Endothelial cell of umbilical vein (primary cell): ENCODE data around the gene NHLH2.

Experiments used
- EZH2 ChIP-seq: IDR thresholded peaks from 2 replicates; pipeline ENCODE4 v1.6.1; 2012; ENCODE audit warnings: borderline replicate concordance, low read depth, mild to moderate bottlenecking, moderate library complexity, low read length, inconsistent platforms; ENCODE audit not compliant: severe bottlenecking
- FOS ChIP-seq: IDR thresholded peaks from 2 replicates; pipeline ENCODE4 v1.6.1; 2011; ENCODE audit warnings: mild to moderate bottlenecking, low read length, moderate library complexity, borderline replicate concordance; ENCODE audit not compliant: insufficient read depth
- POLR2A ChIP-seq: IDR thresholded peaks from 2 replicates; pipeline ENCODE4 v1.6.1; 2012; ENCODE audit warnings: low read depth, mild to moderate bottlenecking, control low read depth, low read length
- TF ChIP-seq, protein P1 (sequence below), 2 donors: IDR thresholded peaks; 1 replicate in 1 of 2; 2 replicates in 1 of 2; pipeline ENCODE4 v1.5.1; 2011; ENCODE audit warnings: low read length in 2 of 2, mild to moderate bottlenecking in 2 of 2, moderate library complexity in 2 of 2, control low read depth in 1 of 2, inconsistent platforms in 1 of 2, low read depth in 1 of 2; ENCODE audit not compliant: insufficient read depth in 1 of 2; ENCODE audit errors: extremely low read depth in 1 of 2

DNA sequence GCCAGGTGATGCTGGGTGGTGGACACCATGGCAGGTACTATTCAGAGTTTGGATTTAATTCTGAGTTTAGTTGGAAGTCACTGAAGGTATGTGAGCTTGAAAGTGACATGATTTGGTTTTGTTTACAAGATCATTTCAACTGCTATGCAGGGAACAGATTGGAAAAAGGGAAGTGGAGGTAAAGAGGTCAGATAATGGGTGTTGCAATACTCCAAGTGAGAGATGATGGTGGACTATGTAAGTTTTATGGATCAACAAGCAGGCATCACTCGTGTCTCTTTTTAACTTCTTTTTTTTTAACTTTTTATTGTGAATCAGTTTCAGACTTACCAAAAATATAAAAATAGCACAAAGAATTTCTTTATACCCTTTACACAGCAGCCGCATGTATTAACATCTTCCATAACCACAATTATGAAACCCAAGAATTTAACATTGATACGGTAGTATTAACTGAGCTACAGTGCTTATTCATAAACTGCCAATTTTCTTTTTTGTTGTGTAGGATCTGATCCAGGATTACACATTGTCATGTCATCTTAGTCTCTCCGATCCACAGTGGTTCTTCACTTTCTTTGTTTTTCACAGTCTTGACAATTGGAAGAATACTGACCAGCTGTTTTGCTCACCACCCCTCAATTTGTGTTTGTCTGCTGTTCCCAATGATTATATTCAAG, 24.9 kb upstream of the NHLH2 start:
- TF ChIP-seq, protein P1, sequence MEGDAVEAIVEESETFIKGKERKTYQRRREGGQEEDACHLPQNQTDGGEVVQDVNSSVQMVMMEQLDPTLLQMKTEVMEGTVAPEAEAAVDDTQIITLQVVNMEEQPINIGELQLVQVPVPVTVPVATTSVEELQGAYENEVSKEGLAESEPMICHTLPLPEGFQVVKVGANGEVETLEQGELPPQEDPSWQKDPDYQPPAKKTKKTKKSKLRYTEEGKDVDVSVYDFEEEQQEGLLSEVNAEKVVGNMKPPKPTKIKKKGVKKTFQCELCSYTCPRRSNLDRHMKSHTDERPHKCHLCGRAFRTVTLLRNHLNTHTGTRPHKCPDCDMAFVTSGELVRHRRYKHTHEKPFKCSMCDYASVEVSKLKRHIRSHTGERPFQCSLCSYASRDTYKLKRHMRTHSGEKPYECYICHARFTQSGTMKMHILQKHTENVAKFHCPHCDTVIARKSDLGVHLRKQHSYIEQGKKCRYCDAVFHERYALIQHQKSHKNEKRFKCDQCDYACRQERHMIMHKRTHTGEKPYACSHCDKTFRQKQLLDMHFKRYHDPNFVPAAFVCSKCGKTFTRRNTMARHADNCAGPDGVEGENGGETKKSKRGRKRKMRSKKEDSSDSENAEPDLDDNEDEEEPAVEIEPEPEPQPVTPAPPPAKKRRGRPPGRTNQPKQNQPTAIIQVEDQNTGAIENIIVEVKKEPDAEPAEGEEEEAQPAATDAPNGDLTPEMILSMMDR (IDR thresholded peaks at IDR 0.05; ENCODE audit: extremely low read depth in 1 of 2, insufficient read depth in 1 of 2, low read depth in 1 of 2, low read length in 2 of 2) = no peak
- TF ChIP-seq EZH2 (no peak), POLR2A (no peak), FOS (no peak)
